HG03575 (cell line): ENCODE data around the gene SRD5A1.
A peak's percentile ranks its signal among the peaks of the same experiment; 100 is the strongest.

ENCODE experiments used
- ATAC-seq: cut with Tn5 transposase; IDR thresholded peaks from one replicate; pipeline ENCODE4 v1.9.1; 2021; ENCODE audit not compliant: unreplicated experiment, insufficient number of reproducible peaks, low FRiP score; ENCODE audit errors: extremely low read depth

Gene SRD5A1

DNA sequence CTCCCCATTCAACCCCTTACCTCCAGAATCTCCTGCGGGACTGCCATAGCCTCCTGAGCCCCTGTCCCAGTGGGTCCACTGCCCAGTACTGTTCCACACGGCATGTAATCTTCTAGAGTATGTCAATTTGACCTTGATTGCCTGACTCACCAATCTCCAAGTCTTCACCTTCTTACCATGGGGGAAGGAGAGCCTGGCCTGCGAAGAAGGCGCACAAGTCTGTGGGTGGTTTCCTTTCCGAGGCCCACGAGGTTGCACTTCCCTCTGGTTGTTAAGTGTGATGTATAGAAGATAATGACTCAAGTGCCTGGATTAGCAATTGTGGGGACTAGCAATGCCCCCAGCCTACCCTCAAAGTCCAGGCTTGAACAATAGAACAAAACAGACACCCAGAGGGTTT is 71.8 kb downstream of the SRD5A1 start:
- ATAC-seq: peak; percentile 58

DNA sequence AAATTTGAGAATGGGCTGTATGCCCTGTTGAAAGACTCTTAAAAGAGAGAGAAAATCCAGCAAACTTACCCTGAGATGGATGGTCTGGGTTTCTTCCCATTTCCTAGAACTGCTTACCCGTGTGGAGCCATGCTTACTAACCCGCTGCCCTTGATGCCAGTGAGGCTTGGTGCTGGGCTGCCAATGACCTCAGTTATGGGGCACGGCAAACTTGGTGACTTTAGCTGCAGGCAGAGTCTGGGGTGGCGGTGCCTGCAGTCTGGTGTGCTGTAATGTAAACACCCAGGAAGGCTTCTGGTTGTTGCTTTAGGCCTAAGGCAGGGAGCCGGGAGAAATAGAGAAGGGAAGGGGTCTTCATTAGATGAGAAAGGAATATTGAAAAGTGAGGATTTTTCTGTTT is 72.7 kb downstream of the SRD5A1 start:
- ATAC-seq: no peak

DNA sequence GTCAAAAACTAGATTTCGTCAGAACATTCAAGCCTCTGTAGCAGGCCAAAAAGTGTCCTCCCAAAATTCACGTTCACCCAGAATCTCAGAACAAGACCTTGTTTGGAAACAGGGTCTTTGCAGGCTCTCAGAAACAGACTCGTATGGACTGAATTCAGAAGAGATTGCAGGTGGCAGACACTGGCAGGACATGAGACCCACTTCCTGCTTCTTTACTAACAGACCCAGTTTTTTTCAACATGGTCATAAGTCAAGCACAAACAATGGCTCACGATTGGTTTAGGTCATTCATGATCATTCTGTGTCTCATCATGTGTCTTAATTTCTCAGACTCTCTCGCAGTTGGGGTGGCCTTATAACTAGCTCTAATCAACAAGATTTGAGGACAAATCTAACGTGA is 74.6 kb downstream of the SRD5A1 start:
- ATAC-seq: no peak

DNA sequence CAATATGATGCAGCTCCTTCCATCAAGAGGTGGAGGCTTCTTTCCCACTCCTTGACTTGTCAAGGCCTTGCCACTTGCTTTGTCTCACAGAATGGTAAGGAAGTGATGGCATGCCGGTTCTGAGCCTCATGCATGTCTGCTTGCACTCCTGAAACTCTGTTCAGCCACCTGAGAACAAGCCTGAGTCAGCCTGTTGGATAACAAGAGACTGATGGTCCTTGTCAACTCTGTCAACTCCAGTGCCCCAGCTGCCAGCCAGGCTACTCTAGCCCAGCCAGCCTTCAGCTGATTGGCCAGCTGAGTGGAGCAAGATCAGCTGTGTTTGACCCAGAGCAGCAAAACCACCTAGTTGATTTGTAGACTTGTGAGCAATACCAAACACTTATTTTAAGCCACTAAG is 75.6 kb downstream of the SRD5A1 start:
- no peak for ATAC-seq

DNA sequence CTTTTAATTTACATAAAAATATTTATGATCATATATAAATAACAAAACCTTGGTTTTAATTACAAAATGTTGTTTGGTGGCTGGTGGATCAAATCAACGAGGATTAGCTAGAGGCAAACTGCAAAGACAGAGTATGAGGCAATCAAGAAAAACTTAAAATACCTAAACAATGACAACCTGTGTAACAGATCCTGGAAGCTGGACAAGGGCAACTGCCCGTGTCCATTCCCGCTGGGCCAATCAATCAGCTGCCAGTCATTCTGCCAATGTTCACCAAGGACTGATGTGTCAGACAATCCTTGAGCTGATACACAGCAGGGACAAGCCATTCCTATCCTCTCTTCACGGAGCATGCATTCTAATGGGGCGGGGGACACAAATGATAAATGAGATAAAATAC is 76.8 kb downstream of the SRD5A1 start:
- ATAC-seq: no peak

DNA sequence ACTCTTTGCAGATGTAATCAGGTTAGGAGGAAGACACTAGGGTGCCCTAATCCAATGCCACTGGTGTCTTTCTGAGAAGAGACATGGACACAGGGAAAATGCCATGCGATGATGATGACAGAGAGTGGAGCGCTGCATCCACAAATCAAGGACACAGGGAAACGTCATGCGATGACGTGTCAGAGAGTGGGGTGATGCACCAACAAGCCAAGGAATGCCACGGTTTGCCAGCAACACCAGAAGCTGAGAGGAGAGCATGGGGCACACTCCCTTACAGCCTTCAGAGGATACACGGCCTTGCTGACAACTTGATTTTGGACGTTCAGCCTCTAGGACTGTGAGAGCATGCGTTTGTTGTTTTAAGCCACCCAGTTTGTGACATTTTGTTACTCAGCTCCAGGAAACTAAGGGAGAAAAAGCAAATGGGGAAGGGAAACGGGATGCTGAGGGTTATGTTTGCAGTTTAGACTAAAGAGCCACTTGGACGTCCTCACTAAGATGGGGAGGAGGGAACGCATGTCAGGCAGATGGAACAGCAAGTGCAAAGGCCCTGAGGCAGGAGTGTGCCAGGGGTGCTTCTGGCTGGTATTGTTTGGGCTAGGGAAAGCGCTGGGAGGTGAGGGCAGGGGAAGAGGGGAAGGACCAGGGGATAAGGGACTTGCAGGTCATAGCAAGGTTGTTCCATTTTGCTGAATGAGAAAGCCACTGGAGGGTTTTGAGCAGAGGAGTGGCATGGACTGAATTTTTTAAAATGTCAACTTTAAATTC is 77.5 kb downstream of the SRD5A1 start:
- ATAC-seq: no peak

DNA sequence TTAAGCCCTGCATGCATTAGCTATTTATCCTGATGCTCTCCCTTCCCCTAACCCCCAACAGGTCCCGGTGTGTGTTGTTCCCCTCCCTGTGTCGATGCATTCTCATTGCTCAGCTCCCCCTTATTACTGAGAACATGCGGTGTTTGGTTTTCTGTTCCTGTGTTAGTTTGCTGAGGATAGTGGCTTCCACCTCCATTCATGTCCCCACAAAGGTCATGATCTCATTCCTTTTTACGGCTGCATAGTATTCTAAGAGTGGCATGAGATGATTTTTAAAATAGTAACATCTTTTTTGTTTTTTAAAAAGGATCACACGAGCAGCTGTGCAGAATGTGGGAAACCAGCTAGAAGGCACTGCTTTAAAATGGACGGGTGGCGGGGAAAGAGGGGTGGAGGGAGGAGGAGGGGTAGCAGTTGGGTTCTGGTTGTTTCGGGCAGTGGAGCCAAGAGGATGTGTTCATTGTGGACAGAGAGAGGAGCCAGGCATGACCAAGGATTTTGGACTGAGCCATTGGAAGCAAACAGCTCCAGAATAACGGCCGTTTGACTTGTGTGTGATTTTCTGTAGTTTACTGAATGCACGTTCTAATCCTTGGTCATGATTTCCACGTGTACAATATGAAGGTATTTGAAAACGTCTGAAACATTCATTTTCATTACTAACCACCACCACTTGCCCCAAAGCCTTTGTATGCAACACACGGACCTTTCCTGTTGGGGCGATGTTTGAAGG is 78.3 kb downstream of the SRD5A1 start:
- no peak for ATAC-seq

DNA sequence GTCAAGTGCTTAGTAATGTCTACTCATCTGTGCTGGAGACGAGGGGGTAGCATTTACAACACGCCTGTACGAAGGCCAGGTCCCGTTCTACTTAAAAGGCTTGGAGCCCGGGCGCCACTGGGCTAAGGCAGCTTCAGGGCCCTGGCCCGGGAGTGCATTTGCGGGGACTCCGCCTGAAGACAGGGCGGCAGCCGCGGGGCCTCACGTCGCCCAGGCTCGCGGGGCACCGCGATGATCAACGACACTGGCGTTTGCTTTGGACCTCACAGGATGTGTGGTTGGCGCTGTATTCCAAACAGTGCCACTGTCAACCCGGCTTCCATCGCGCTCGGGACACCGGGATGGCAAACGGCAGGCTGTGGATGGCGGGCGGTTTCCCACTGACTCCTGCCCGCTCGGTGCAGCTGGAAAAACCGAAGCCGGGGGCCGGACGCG is 78.9 kb downstream of the SRD5A1 start:
- ATAC-seq: no peak

DNA sequence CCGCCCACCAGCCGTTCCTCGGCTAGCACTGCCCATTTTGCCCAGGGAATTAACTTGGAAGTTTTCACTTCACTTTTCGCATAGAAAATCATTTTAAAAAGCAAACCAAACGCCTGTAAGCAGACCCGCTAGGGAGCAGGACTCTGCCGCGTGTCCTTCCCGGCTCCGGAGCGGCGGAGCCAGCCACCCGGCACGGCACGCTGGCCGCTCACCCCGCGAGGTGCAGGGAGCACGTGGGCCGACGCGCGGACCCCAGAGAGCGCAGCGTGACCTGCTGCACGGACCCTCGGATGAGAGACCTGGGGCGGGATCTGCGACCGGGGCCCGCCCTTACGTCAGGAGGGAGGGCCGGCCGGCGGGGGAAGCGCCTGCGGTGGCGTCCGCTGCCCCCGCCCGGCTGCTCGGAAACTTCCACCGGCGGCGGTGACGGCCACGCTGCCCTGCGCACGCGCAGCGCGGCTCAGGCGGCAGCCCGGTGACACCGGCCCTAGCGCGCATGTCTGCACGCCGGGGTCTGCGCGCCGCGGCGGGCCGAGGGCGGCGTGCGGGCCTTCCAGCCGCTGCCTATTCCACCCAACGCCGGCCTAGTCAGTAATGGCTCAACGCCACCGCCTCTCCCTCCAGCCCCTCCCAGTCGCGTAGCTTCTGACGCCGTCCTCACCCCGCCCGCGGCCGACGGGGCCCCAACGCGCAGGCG is 79.5 kb downstream of the SRD5A1 start:
- peak; percentile 29 for ATAC-seq

DNA sequence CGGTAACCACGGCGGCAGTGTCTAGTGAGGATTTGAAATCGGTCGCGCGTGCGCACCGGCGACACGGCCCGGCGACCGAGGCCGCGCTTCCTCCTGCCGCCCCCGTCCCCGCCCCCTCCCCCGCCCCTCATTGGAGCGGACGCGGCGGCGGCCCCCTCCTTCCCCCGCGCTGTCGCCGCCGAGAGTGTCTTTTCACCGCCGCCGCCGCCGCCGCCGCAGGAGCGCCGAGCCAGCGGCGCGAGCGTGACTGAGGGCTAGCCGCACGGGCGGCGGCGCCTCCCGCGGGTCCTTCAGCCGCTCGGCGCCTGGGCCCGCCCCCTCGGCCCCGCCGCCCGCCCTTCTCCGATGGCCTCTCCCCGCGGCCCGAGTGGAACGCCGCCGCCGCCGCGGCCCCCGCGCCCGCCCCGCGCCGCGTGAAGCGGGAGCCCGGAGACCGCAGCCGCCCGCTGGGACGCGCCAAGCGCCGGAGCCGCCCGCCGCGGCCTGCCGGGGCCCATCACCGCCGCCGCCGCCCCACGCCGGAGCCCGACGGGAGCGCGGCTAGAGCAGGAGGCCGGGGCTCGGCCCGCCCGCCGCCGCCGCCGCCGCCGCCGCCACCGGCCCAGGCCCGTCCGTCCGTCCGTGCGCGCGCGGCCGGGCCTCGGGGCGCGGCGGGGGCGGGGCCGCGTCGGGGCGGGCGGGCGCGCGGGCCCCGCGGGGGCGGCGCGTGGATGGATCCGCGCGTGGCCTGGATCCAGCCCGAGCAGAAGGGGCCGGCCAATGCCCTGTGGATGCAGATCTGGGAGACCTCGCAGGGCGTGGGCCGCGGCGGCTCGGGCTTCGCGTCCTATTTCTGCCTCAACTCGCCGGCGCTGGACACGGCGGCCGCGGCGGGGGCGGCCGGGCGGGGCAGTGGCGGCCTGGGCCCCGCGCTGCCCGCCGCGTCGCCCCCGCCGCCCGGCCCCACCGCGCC is 80.3 kb downstream of the SRD5A1 start, which contains the start of gene TENT4A:
TSS of gene TENT4A (plus strand) at position 159 of the 952 bp plus-strand sequence. CDS start at position 711, 552 bp downstream.
- ATAC-seq: no peak

DNA sequence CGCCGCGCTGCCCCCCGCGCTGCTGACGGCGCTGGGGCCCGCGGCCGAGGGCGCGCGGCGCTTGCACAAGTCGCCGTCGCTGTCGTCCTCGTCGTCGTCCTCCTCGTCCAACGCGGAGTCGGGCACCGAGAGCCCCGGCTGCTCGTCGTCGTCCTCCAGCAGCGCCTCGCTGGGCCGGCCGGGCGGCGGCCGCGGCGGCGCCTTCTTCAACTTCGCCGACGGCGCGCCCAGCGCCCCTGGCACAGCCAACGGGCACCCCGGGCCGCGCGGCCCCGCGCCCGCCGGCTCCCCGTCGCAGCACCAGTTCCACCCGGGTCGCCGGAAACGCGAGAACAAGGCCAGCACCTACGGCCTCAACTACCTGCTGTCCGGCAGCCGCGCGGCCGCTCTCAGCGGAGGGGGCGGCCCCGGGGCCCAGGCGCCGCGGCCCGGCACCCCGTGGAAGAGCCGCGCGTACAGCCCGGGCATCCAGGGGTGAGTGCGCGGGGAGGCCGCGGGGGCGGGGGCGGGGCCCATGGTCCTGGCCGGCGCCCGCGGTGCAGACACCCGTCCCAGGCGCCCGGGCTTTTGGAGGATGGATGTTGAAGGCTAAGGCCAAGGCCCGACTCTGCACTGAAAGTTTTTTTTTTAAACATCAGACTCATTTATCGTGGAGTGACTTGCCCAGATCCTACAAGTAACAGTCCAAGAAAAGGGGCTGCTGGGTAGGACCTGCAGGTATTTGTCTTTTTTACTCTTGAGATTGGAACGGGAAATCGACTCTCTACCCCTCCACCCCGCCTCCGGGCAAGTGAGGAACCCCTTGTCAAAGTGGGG is 81.2 kb downstream of the SRD5A1 start:
- ATAC-seq: no peak

DNA sequence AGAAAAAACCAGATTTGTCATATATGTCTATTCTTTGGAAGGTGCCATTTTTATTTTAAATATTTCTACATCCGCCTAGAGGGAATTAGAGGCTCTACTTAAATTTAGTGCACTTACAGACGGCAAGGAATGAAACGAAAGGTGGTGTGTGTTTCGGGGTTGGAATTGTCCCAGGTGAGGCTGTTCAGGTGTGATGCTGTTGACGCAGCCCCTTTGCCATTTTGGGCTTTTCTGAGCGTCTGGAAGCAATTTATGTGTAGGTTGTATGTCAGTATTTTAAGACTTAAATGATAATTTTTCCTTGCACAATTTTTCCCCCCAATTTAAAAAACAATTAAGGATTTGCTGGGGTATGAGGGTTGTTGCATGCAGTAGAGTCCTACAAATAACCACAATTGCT is 82.0 kb downstream of the SRD5A1 start:
- ATAC-seq: no peak

DNA sequence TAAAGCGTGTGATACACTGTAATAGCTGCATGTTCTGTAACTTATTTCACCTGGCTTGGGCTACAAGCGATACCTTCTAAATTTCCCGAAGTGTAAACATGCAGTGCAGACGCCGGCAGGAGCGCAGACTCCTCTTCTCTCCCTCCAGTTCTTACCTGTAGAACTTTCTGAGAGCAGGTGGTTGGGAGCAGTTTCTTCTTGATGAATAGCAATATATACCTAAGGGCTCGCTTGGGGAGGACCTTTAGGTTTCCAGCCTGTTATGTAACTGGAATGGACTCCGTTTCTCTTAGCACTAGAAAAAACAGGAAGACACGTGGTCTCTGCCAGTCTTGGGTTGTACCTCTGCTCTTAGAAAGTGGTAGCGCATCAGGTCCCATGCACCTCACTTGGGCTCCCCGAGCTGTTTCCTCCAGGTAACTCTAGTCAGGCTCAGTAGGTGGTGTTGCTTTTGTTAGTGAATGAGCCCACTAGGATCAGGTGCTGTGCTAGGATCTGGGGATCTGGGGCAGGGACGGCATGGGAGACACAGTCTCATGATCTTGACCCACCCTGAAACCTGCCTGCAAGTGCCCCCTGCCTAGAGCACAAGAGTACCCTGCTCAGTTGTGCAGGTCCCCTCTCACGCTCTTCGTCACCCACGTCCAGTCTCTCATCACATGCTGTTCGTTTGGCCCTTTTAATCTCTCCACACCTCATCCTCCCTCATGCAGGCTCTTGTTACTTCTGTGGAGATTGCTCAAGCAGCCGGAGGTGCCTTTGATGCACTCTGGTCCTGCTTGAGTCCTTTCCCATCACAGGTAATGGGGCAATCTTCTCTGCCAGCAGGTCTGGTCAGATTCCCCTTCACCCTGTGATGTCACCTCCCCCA is 82.8 kb downstream of the SRD5A1 start:
- no peak for ATAC-seq

DNA sequence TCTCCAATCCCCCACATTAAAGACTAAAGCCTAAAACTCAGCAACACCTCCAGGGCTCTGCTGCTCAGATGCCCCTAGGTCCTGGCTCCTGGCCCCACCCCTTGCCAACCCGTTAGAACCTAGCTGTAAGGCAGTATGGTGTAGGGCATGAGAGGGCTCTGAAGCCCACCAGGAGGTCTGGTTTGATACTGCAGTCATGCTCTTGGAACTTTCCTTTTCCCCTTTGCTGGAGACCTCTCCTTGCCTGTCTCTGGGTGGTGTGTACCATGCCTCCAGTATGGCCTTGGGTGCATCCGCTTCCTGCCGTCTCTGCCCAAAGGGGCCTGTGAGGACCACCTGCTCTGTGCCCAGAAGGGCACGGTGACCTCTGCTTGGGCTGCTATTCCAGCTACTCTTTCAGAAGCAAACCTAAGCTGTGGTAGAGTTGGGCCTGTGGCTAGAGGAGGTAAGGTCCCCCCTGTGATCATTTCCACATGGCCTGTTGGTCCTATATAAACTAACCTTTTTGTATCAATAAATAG is 83.4 kb downstream of the SRD5A1 start:
- ATAC-seq: no peak

DNA sequence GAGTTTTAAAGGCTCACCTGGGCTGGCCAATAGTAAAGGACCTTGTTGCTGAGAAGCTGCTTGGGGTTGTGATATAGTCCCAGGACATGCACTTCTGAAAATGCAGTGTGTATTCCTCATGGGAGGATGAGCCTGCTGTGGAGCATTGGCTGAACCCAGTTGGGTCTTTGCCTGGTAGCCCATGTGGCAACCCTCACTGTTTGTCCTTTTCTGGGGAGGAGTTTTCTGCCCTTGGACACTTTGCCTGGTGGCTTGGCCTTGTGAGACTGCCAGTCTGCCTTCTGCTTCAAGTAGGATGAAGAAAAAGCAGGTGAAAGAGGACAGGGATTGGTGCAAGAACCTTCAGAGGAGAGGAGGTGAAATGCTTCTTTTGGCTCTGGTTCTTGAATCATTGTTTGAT is 84.0 kb downstream of the SRD5A1 start:
- no peak for ATAC-seq

DNA sequence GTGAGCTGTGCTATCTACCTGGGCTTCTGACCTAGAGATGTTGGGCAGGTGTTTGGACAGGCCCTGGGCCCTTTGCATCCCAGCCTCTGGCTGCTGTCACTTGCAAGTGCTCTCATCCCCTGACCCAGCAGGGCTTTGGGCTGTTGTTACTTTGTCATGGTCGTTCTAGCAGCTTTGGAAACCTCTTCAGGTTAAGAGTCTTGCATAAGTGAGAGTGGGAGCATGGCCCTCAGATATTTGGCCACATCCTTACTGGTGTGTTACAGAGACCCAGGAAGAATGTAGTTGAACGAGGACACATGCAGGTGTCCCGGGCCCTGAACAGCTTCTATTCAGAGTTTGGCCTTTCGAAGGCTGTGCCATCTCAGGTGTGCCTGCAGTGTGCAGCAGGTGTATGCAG is 84.4 kb downstream of the SRD5A1 start:
- ATAC-seq: no peak

DNA sequence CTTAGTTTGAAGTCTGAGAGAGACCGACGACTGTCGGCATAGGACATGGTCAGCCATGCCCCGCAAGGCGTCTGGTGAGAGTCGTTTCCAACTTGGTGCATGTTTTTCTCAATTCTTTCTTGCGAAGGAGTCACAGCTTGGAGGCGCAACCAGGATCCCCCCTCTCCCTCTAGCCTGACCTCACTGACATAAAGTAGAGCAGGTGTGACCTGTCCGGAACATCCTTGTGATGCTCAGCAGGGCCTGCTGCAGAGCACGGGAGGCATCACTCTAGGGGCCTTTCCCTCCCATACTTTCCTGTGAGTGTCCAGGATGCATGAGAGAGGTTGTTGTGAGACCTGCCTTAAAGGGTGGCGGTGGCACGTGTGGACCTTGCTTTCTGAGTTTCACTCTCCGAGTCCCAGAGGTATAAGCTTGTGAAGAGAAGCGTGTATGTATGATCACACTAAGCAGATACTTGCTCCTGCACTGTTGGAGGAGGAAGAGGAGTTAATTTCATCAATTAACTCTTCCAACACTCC is 85.0 kb downstream of the SRD5A1 start:
- no peak for ATAC-seq
